Stimulated activated effector memory CD8-positive, alpha-beta T cell treated with anti-CD3 and anti-CD28 coated beads, Interleukin-12 subunit alpha, Interleukin-12 subunit beta, amount 100 ng/mL, for 72 hours (primary cell): ENCODE measurements around the gene SORBS1.

Experiments
- ATAC-seq: fragments of 150-1000 bp; cut with Tn5 transposase; 2 replicates; pipeline ENCODE4 v1.10.0; 2021
- DNase-seq, 2 donors: peaks; one replicate each; pipeline ENCODE4 v3.0.0; 2021 to 2022; ENCODE audit warnings: low spot score in 2 of 2
- H3K27ac Mint-ChIP-seq: one replicate; pipeline ENCODE4 v1.8.0; 2022; ENCODE audit warnings: mild to moderate bottlenecking, mixed read lengths
- H3K36me3 Mint-ChIP-seq: one replicate; pipeline ENCODE4 v1.8.0; 2022; ENCODE audit warnings: mild to moderate bottlenecking, mixed read lengths
- H3K4me1 Mint-ChIP-seq: one replicate; pipeline ENCODE4 v1.8.0; 2022; ENCODE audit warnings: mixed read lengths
- H3K4me3 Mint-ChIP-seq: one replicate; pipeline ENCODE4 v1.8.0; 2022; ENCODE audit warnings: mild to moderate bottlenecking, mixed read lengths
- H3K9me3 Mint-ChIP-seq: one replicate; pipeline ENCODE4 v1.8.0; 2022; ENCODE audit warnings: mixed read lengths

Gene SORBS1

GRCh38 chr10:95518455-95519452 lies 42.4 kb downstream of the SORBS1 start:
- peaks cover 9% of the 10 kb centered on the region for H3K4me1 Mint-ChIP-seq
- H3K36me3 Mint-ChIP-seq = no peaks in the 10 kb centered on the region
- H3K27ac Mint-ChIP-seq = no peak overlapping the region
- no peak overlapping the region for H3K4me3 Mint-ChIP-seq
- H3K9me3 Mint-ChIP-seq = no peaks in the 10 kb centered on the region
- ATAC-seq (no peak), DNase-seq (no peak)

GRCh38 chr10:95517536-95518454 lies 43.4 kb downstream of the SORBS1 start:
- peaks cover 12% of the 10 kb centered on the region for H3K4me1 Mint-ChIP-seq
- no peaks in the 10 kb centered on the region for H3K9me3 Mint-ChIP-seq
- H3K27ac Mint-ChIP-seq = no peak overlapping the region
- H3K4me3 Mint-ChIP-seq = no peak overlapping the region
- H3K36me3 Mint-ChIP-seq = no peaks in the 10 kb centered on the region
- no peak for DNase-seq
- no peak for ATAC-seq

- Mint-ChIP-seq H3K27ac (no peak overlapping the region), H3K9me3 (no peaks in the 10 kb centered on the region), H3K4me3 (no peak overlapping the region), H3K4me1 (peaks cover 12% of the 10 kb centered on the region), H3K36me3 (no peaks in the 10 kb centered on the region)
- ATAC-seq (no peak), DNase-seq (no peak)
Observed at GRCh38 chr10:95516774-95517373, 44.3 kb downstream of the SORBS1 start.

GRCh38 chr10:95513941-95514392 lies 47.2 kb downstream of the SORBS1 start:
- peak in 1 of 2 donors; percentile 52 for DNase-seq
- Mint-ChIP-seq H3K4me1 (peaks cover 12% of the 10 kb centered on the region), H3K9me3 (no peaks in the 10 kb centered on the region), H3K36me3 (no peaks in the 10 kb centered on the region), H3K4me3 (no peak overlapping the region), H3K27ac (no peak overlapping the region)
- peak; percentile 95 for ATAC-seq

GRCh38 chr10:95513008-95513589 lies 48.1 kb downstream of the SORBS1 start:
- no peaks in the 10 kb centered on the region for H3K36me3 Mint-ChIP-seq
- no peak for ATAC-seq
- no peak for DNase-seq
- no peak overlapping the region for H3K4me3 Mint-ChIP-seq
- peaks cover 12% of the 10 kb centered on the region for H3K4me1 Mint-ChIP-seq
- H3K9me3 Mint-ChIP-seq = no peaks in the 10 kb centered on the region
- no peak overlapping the region for H3K27ac Mint-ChIP-seq

GRCh38 chr10:95511314-95511713 lies 49.9 kb downstream of the SORBS1 start:
- ATAC-seq = no peak

GRCh38 chr10:95509251-95509650 lies 51.9 kb downstream of the SORBS1 start:
- no peak overlapping the region for H3K4me3 Mint-ChIP-seq
- H3K36me3 Mint-ChIP-seq = no peaks in the 10 kb centered on the region
- peaks cover 8% of the 10 kb centered on the region for H3K4me1 Mint-ChIP-seq
- H3K27ac Mint-ChIP-seq = no peak overlapping the region
- no peak for DNase-seq
- H3K9me3 Mint-ChIP-seq = no peaks in the 10 kb centered on the region
- no peak for ATAC-seq

More at GRCh38 chr10:95511314-95511713, 49.9 kb downstream of the SORBS1 start:
- no peak for DNase-seq
- Mint-ChIP-seq H3K36me3 (no peaks in the 10 kb centered on the region), H3K4me3 (no peak overlapping the region), H3K9me3 (no peaks in the 10 kb centered on the region), H3K4me1 (peaks cover 12% of the 10 kb centered on the region), H3K27ac (no peak overlapping the region)

GRCh38 chr10:95508730-95509129 lies 52.4 kb downstream of the SORBS1 start:
- no peak overlapping the region for H3K27ac Mint-ChIP-seq
- ATAC-seq = no peak
- DNase-seq = no peak
- no peak overlapping the region for H3K4me3 Mint-ChIP-seq
- H3K36me3 Mint-ChIP-seq = no peaks in the 10 kb centered on the region
- H3K4me1 Mint-ChIP-seq = peaks cover 3% of the 10 kb centered on the region
- no peaks in the 10 kb centered on the region for H3K9me3 Mint-ChIP-seq

GRCh38 chr10:95506056-95506737 lies 55.0 kb downstream of the SORBS1 start:
- no peaks in the 10 kb centered on the region for H3K9me3 Mint-ChIP-seq
- DNase-seq (no peak), ATAC-seq (no peak)
- no peak overlapping the region for H3K4me3 Mint-ChIP-seq
- H3K27ac Mint-ChIP-seq = no peak overlapping the region
- H3K4me1 Mint-ChIP-seq = no peaks in the 10 kb centered on the region
- no peaks in the 10 kb centered on the region for H3K36me3 Mint-ChIP-seq

- Mint-ChIP-seq H3K4me1 (no peaks in the 10 kb centered on the region), H3K4me3 (no peak overlapping the region)
Observed at GRCh38 chr10:95505641-95506040, 55.5 kb downstream of the SORBS1 start.

GRCh38 chr10:95505084-95505610 lies 56.0 kb downstream of the SORBS1 start:
- H3K27ac Mint-ChIP-seq = no peak overlapping the region
- H3K4me1 Mint-ChIP-seq = no peaks in the 10 kb centered on the region
- DNase-seq (no peak), ATAC-seq (no peak)
- no peaks in the 10 kb centered on the region for H3K36me3 Mint-ChIP-seq
- no peak overlapping the region for H3K4me3 Mint-ChIP-seq
- no peaks in the 10 kb centered on the region for H3K9me3 Mint-ChIP-seq

More at GRCh38 chr10:95505641-95506040, 55.5 kb downstream of the SORBS1 start:
- DNase-seq = no peak
- H3K9me3 Mint-ChIP-seq = no peaks in the 10 kb centered on the region
- ATAC-seq = no peak
- H3K36me3 Mint-ChIP-seq = no peaks in the 10 kb centered on the region
- H3K27ac Mint-ChIP-seq = no peak overlapping the region

- H3K9me3 Mint-ChIP-seq = no peaks in the 10 kb centered on the region
- H3K27ac Mint-ChIP-seq = no peak overlapping the region
- DNase-seq = no peak
- no peak for ATAC-seq
- H3K4me1 Mint-ChIP-seq = no peaks in the 10 kb centered on the region
- H3K36me3 Mint-ChIP-seq = no peaks in the 10 kb centered on the region
- H3K4me3 Mint-ChIP-seq = no peak overlapping the region
Observed at GRCh38 chr10:95504246-95504691, 56.9 kb downstream of the SORBS1 start.

GRCh38 chr10:95503526-95503925 lies 57.6 kb downstream of the SORBS1 start:
- Mint-ChIP-seq H3K4me3 (no peak overlapping the region), H3K9me3 (no peaks in the 10 kb centered on the region), H3K27ac (no peak overlapping the region), H3K4me1 (no peaks in the 10 kb centered on the region), H3K36me3 (no peaks in the 10 kb centered on the region)
- ATAC-seq (no peak), DNase-seq (no peak)

- Mint-ChIP-seq H3K36me3 (no peaks in the 10 kb centered on the region), H3K4me1 (no peaks in the 10 kb centered on the region), H3K9me3 (no peaks in the 10 kb centered on the region), H3K27ac (no peak overlapping the region), H3K4me3 (no peak overlapping the region)
- ATAC-seq = no peak
- DNase-seq = no peak
Observed at GRCh38 chr10:95503001-95503400, 58.2 kb downstream of the SORBS1 start.
